COLO668 (cell line): Measurements from ENCODE around the gene ALPK3.

Source experiments
- DNase-seq: peaks from one replicate; lab custom pipeline; 2025; ENCODE audit not compliant: unreplicated experiment; lab: John Stamatoyannopoulos, UW

The ALPK3 gene

DNA sequence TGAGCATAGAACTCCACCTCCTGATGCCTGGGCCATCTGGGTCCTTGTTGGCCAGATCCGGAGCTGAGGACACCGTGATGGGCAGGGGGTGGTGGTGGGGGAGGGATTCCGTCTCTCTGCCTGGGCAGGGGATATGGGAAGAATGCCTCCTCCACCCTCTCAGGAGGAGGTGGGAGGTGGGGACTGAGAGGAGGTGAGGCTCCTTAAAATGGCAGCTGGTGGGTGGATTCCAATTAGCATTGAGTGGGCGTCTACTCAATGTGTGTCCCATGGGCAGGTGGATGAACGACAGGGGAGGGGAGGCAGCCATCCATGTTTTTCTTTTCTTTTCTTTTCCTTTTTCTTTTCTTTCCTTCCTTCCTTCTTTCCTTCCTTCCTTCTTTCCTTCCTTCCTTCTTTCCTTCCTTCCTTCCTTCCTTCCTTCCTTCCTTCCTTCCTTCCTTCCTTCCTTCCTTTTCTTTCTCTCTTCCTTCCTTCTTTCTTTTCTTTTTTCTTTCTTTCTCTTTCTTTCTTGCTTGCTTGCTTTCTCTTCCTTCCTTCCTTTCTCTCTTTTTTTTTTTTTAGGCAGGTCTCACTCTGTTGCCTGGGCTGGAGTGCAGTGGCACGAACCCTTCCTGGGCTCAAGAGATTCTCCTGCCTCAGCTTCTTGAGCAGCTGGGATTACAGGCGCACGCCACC, 72.3 kb downstream of the ALPK3 start:
- DNase-seq: no peak

DNA sequence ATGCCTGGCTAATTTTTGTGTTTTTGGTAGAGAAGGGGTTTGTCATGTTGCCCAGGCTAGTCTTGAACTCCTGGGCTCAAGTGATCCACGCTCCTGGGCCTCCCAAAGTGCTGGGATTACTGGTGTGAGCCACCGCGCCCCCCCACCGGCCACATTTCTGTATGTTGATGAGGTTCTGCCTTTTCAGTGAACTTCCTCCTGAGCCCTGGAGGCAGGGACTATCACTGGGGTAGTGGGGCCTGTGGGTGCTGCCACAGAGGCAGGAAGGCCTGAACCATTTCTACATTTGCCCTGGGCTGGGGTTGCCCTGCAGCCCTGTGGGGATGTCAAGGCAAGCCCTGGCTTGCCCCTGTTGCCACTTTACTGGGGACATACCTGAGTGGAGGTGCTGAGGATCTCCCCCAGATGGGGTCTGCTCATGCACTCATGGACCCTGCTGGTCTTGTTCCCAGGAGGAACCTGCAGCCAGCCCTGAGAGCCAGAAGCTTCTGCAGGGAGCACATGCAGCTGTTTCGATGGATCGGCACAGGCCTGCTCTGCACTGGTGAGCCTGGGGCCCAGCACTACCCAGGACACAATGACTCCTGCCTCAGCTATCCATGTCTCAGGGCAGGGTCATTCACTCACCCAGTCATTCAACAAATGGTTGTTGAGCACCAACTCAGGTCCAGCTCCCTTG, 73.0 kb downstream of the ALPK3 start:
- no peak for DNase-seq

DNA sequence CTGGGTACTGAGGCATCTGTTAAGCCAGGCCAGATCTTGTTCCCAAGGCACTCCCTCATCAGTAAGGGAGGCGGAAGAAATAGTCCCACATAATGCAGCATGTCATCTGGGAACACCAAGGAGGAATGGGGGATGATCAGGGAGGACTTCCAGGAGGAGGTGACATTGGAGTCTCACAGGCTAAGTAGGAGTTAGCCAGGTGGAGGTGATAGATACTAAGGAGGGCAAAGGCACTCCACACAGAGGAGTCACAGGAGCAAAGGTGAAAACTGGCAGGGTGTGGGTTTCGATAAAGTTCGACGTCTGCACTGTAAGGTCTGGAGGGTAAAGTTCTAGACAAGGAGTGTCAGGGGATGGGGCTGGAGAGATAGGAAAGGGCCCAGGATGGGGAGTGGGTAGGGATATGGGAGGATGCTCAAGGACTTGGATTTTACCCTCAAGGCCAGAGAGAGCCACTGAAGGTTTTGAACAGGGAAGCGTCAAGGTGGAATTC, 73.6 kb downstream of the ALPK3 start:
- no peak for DNase-seq

DNA sequence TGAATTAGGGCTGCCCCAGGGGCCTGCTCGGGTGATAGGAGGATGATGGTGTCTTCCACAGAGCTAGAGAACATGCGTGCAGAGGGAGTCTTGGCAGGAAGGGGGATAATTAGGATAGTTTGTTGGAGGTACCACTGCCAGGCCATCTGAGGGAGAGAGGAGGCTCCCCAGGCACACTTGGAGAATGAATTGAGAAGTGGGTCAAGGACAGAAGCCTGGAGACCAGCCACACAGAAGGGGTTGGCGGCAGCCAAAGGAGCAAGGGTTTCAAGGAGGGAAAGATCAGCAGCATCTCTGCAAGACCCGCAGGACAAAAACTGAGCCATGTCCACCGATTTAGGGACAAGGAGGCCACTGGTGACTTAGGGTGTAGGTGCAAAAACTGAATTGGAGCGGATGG, 74.2 kb downstream of the ALPK3 start:
- DNase-seq: no peak

DNA sequence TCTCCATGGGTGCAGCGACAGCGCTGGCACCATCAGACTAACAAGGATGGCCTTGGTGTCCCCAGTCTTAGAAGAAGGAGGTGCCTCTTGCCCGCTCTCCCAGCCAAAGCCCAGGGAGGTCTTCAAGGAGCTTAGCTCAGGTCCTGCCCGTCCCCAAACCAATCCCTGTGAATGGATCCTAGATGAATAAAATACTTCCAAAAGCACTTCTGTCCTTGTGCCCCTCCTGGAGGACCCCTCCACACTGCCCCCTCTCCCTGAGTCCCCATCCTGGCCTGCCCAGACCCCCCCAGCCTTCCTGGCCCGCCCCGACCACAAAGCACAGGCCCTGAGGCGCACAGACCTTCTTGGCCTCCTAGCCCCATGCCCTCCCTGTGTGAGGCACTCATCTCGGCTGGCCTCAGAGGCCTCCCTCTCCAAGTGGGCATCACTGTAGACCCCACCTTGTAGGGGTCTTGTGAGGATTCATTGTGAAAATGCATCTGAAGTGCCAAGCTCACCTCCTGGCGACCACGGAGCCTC, 75.7 kb downstream of the ALPK3 start:
- no peak for DNase-seq

DNA sequence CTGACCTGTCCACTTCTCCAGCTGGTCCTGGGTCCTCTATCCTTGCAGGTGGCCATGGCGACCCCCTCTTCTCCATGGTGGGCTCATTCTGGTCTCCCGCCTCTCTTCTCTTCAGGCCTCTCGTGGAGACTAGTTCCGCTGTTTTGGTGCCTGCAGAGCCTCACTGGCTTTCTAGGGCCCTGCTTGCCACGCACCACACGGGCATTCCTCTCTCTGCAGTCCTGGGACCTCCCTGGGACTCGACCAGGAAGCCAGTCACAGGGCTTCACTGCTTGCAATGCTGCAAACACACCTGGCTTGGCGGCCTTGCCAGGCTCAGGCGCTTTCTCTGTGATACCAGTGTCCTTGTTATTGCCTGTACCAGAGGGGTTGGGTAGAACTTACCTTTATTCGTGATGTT, 76.5 kb downstream of the ALPK3 start:
- no peak for DNase-seq

DNA sequence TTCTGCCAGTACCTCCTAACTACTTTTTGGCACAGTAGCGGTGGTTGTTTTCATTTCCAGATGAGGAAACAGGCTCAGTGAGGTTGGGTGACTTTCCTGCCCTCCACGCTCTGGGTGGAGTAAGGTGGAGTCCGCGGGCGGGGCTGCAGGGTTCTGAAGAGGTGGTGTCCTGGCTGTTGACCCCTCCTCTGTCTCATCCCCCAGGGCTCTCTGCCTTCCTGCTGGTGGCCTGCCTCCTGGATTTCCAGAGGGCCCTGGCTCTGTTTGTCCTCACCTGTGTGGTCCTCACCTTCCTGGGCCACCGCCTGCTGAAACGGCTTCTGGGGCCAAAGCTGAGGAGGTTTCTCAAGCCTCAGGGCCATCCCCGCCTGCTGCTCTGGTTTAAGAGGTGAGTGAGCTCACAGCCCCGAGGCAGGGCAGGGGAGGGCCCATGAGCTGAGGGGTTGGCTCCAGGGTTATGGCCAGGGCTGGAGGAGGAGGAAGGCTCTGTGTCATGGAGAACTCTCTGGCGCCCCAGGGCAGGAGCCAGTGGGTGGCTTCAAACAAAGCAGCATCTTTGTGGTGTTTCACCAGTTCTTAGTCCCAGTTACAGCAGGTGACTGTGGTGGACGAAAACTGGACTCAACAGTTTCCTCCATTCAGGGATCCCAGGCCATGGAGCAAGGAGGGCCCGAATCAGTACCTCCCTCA, 77.7 kb downstream of the ALPK3 start:
- DNase-seq: no peak

DNA sequence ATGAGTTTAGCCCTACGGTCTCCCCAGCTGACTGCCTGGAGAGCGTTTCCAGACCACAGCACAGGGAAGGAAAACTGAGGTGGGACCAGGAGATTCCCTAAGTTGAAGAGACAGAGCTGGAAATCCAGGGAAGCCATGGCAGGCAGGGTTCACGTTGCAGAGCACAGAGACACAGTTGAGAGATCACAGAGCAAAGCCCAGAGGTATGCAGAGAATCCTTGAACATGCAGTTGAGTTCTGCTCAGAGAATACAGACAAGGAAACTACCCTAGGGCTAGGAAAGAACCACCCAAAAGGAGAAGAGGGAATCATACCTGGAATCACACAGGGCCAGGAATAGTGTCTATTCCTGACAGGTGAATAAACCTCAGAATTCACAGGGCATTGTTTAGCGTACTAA, 81.6 kb downstream of the ALPK3 start:
- DNase-seq: no peak

DNA sequence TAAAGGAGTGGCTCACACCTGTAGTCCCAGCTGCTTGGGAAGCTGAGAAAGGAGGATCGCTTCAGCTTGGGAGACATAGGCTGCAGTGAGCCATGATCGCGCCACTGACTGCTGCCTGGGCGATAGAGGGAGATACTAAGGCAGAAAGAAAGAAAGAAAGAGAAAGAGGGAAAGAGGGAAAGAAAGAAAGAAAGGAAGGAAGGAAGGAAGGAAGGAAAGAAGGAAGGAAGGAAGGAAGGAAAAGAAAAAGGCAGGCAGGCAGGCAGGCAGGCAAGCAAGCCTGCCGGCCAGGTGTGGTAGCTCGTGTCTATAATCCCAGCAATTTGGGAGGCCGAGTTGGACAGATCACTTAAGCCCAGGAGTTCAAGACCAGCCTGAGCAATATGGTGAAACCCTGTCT, 82.6 kb downstream of the ALPK3 start:
- DNase-seq: no peak

DNA sequence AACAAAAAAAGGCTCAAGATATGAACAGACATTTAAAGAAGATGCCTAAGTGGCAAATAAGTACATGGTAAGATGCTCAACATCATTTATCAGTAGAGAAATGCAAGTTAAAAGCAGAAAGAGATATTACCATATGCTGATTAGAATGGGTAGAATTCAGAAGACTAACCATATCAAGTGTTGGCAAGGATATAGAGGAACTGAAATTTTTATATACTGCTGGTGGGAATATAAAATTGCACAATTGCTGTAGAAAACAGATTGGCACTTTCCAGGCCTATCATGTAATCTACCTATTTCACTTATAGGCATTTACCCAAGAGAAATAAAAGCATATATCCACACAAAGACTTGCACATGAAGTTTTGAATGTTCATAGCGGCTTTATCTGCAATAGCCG, 84.4 kb downstream of the ALPK3 start:
- no peak for DNase-seq

DNA sequence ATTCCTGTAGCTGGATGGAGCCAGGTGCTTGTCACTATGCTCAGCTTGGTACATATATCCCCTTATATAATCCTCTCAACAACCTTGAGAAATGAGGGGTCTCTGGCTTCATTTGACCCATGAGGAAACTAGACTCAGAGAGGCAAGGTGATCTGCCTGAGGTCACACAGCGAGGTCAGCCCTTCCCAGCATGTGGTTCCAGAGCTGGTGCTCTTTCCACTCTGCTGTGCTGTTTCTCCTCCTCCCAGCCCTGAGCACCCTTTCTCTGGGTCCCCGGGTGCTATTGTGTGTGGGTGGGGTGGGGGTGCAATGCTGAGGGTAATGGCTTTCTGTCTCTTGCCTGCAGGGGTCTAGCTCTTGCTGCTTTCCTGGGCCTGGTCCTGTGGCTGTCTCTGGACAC, 86.6 kb downstream of the ALPK3 start:
- DNase-seq: no peak

DNA sequence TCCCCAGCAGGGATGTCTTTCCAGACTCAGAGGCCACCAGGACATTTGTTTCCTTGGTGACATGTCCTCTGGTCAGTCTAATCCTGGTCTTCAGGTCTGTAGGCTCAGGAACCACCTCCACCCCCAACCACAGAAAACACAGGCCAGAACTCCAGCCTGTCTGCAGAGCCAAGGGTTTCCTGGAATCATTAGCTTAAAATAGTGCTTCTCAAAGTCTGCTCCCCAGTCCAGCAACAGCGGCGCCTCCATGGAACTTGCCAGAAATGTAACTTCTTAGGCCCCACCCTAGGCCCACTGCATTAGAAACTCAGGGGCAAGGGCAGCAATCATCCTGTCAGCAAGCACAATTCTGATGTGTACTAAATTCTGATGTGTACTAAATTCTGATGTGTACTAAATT, 87.3 kb downstream of the ALPK3 start:
- no peak for DNase-seq

DNA sequence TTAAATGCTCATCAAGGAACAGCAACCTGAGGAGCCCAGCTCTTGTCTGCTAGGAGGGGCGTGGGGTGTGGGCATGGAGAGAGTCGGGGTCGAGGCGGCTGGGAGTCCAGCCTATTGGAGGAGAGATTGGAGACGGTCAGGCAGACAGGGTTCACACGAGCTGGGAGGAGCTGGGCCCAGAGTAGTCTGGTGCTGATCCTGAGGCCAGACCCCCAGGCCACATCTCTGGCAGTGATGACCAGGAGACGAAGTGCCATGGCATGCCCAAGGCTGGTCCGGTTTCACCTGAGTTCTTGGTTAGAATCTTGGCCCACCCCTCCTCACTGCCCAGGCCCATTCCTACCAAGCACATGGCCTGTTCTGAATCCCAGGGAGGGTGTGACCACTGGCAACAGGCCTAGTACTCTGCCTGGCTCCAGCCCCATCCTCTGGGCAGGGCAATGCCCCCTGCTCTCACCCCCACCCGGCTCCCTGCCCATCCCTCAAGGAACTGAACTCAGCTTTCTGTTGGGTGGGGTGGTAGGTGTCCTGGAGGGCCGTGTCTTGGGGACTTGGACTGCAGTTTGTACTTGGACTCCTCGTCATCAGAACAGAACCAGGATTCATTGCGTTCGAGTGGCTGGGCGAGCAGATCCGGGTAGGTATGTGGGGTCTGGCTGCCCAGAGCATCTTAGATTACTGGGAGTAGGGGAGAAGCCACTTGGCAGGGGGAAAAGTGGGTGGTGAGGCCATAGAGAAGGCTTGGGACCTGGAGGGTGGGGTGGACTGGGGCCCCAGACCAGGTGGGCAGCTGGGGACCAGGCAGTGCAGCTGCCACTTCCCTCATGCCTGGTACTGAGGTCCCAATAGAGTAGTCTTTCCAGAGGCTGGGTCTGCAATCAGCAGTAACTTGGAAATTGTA, 88.1 kb downstream of the ALPK3 start:
- DNase-seq: no peak

DNA sequence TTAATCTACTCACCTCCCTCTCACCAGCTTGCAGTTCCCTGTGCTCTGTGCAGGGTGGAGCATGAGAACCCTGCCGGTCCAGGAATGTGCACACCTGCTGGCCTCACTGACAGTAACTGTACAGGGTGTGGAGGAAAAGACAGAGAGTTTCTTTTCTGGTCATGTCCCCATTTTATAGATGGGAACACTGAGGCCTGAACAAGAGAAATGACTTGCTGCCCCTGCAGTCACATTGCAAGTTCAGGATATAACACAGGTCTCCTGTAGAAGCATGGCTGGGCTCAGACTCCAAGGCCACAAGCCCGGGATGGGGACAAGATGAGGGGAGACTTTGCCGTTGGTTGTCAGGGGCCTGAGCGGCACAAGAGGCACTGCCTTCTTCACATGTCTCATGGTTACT, 90.6 kb downstream of the ALPK3 start:
- no peak for DNase-seq

DNA sequence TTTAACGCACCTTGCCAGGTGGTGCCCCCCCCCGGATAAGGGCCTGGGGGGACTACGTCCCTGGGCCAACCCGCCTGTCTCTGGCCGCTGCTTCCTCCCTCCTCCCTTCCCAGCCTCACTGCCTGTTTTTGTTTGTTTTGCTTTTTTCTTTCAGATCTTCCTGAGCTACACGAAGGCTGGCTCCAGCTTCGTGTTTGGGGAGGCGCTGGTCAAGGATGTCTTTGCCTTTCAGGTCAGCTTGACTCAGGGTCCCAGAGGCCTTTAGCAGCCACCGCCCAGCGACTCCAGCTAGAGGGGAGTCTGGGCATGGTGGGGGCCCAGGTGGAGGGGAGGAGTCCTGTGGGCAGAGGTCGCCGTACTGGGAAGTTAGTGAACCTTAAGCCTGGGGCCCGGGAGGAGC, 91.4 kb downstream of the ALPK3 start:
- no peak for DNase-seq

DNA sequence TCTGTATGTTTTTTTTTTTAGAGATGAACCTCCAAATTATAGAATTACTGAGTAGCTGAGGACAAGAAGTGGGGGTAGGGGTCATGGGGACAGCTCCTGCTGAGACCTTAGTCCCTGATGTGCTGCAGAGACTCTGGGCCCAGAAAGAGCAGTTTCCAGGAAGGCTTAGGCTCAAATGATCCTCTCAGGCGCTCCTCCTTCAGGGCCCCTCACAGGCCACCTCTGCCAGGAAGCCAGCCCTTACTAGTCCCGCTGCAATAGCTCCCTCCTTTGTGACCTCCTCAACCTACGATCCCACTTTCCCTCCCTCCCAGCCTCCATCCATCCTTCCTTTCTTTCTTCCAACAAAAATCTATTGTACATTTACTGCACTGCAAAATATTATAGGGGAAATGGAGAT, 91.9 kb downstream of the ALPK3 start:
- DNase-seq: no peak

DNA sequence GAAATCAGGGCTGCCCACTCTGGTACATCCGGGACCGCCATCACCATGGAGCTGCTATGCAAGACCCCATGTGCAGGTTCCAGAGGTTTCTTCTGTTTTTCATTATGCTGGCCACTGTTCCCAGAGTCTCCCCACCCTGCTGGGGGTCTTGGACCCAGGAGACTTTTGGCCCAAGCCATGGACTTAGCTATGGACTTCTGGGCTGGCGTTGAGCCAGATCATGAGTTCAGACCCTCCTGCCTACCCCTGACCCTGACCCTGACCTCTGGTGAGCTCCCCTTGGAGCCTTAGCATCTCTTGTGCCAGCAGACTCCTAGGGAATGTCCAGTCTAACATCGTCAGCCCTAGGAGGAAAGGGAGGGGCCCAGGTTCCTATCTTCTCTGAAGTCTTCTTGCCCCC, 92.6 kb downstream of the ALPK3 start:
- DNase-seq: no peak

DNA sequence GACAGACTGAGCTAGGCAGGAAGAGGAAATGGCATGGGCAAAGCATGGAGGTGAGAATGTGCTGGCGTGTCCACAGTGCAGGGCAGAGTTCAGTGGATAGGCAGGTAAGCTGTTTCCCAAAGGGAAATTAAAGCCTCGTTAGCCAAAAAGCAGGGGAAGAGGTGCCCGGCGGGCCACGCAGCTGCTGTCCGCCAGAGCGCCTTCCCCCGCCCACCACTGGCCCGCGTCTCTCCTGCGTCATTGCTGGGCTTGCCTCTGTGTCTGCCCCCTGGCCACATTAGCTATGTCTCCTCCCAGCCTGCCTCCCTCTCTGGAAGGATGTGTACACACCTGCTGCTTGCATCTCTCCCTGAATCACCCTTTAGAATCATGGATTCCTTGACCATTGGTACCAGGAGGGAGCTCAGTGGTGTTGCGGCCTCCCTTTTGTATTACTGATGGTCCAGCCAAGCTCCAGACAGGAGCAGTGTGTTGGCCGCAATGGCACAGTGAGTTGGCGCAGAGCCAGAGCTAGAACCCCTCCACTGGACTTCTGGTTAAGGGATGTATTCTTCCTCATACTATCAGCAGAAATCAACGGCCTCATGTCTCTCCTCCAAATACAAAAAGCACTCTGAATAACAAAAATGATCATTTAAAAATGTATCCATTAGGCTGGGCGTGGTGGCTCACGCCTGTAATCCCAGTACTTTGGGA, 93.9 kb downstream of the ALPK3 start:
- peak; percentile 76 for DNase-seq

DNA sequence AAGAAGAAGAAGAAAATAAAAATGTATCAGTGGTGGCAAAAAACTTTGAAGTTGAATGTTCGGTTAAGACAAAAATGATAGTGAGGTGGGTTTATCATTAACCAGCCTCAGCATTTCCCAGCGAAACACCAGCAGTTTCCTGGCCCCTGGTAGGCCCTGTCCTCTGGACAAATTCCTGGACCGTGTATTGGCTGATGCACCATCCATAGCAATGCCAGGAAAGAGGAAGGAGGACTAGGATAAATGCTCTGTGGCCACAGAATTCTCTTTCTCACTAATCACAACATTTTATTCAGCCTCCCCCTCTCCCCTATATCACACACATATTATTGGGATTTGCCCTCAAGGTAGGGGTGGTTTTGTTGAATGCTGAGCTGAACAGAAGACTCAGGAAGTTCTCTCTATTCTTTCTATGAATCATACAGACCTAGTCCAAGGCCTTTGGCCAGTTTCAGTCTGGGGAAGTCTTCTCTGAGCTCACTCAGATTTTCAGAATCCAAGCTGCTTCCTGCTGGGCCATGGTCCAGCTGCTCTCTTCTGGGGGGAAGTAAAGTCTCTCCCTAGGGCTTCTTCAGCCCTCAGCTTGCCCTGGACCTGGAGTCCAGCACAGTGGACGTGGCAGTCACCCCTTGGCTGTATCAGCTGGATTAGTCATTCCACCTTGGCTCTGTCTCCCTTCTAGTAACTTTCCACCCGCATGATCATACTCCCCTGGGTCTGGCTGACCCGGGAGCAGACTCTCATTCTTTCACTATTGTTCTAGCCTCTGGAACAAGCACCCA, 94.9 kb downstream of the ALPK3 start:
- DNase-seq: no peak

DNA sequence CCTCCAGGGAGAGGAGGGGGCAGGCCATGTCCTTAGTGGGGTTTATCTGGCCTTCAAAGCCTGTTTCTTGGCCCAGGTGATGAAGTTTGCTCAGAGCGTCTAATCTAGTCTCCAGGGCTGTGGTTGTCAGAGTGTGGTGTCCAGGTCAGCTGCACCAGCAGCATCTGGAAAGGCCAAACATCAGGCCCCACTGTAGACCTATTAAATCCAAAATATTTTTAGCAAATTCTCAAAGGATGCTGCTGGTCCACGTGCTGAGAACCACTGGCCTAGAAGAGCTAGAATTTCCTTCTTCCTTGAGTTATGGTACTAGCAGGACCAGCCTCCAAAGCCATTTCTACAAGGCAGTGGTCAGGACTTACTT, 96.2 kb downstream of the ALPK3 start:
- DNase-seq: no peak
